ENCODE measurements around the gene PDZD2.
"Not testable (repeated sequence)": the region's sequence is repeated elsewhere in the genome, so short reads cannot be mapped to it uniquely, and the experiment has no call there.

The PDZD2 gene

GRCh38 chr5:32108167-32108566, 469.2 kb downstream of the PDZD2 start:
- no peak overlapping the region for H3K4me3 ChIP-seq (ENCODE audit: low read length)
- DNase-seq (ENCODE audit: low read depth) = no peak
- TF ChIP-seq, protein P1, sequence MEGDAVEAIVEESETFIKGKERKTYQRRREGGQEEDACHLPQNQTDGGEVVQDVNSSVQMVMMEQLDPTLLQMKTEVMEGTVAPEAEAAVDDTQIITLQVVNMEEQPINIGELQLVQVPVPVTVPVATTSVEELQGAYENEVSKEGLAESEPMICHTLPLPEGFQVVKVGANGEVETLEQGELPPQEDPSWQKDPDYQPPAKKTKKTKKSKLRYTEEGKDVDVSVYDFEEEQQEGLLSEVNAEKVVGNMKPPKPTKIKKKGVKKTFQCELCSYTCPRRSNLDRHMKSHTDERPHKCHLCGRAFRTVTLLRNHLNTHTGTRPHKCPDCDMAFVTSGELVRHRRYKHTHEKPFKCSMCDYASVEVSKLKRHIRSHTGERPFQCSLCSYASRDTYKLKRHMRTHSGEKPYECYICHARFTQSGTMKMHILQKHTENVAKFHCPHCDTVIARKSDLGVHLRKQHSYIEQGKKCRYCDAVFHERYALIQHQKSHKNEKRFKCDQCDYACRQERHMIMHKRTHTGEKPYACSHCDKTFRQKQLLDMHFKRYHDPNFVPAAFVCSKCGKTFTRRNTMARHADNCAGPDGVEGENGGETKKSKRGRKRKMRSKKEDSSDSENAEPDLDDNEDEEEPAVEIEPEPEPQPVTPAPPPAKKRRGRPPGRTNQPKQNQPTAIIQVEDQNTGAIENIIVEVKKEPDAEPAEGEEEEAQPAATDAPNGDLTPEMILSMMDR (IDR thresholded peaks at IDR 0.05; ENCODE audit: insufficient read depth, low read depth, low read length, missing control alignments) = no peak

GRCh38 chr5:32109236-32109635, 470.3 kb downstream of the PDZD2 start:
- TF ChIP-seq, protein P1 (IDR thresholded peaks at IDR 0.05; ENCODE audit: insufficient read depth, low read depth, low read length, missing control alignments) = no peak
- DNase-seq (ENCODE audit: low read depth) = peak; percentile 77
- H3K4me3 ChIP-seq (ENCODE audit: low read length) = no peak overlapping the region

DNA sequence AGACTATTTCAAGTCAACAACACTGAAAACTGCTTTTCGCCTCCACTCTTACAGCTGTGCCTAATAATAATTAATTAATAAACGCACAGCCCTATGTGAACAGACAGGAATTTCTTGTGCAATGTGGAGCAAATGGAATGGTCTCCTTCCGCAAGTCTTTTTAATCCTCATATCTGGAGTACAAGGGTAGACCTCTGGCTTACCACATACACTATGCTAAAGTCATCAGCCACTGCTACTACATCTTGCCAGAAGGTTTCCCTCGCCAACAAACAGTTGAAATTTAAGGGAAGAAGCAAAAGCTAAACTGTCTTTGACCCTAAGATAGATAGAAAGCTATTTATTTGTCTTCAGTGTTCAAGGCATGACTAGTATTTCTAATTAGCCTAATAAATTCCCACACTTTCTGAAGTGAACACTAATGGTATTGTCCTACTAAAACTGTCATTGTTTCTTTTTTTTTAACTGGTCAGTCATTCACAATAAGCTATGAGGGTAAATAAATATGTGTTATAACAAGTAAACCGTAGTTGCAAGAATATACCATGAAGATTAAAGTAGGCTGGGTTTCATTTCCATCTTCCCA, 471.3 kb downstream of the PDZD2 start:
- DNase-seq (ENCODE audit: low read depth) = no peak
- no peak overlapping the region for H3K4me3 ChIP-seq (ENCODE audit: low read length)
- TF ChIP-seq, protein P1 (IDR thresholded peaks at IDR 0.05; ENCODE audit: insufficient read depth, low read depth, low read length, missing control alignments) = no peak

- TF ChIP-seq, protein P1 (IDR thresholded peaks at IDR 0.05; ENCODE audit: insufficient read depth, low read depth, low read length, missing control alignments) = no peak
Measured at GRCh38 chr5:32115985-32116384, 477.1 kb downstream of the PDZD2 start.

DNA sequence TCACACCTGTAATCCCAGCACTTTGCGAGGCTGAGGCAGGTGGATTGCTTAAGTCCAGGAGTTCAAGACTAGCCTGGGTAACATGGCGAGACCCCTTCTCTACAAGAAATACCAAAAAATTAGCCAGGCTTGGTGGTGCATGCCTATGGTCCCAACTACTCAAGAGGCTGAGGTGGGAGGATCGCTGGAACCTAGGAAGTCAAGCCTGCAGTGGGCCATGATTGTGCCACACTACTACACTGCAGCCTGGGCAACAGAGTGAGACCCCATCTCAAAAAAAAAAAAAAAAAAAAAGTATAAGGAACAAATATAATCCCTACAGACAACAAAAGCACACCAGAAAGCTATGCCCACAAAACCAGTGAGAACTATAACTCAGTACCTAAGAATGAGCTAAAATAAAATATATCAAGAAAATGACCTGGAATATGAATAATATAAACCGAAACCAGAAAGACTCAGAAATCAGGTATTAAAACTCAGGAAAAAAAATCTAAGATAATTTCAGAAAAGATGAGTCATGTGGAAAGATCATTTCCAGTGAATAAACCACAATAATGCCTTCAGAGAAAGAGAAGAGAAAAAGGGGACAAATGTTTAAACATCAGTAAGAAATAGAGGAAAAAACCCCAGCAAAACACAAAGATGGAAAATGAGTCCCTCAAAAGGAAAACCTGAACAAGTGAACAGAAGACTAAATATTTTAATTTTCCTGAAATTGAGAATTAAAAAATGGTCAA, 477.8 kb downstream of the PDZD2 start:
- DNase-seq (ENCODE audit: low read depth) = no peak
- TF ChIP-seq, protein P1 (IDR thresholded peaks at IDR 0.05; ENCODE audit: insufficient read depth, low read depth, low read length, missing control alignments) = no peak
- no peak overlapping the region for H3K4me3 ChIP-seq (ENCODE audit: low read length)

More at GRCh38 chr5:32115985-32116384, 477.1 kb downstream of the PDZD2 start:
- no peak for DNase-seq (ENCODE audit: low read depth)
- no peak overlapping the region for H3K4me3 ChIP-seq (ENCODE audit: low read length)

- H3K4me3 ChIP-seq (ENCODE audit: low read length); DNase-seq (ENCODE audit: low read depth): not testable (repeated sequence)
Measured at GRCh38 chr5:32118922-32119321, 480.0 kb downstream of the PDZD2 start.

DNA sequence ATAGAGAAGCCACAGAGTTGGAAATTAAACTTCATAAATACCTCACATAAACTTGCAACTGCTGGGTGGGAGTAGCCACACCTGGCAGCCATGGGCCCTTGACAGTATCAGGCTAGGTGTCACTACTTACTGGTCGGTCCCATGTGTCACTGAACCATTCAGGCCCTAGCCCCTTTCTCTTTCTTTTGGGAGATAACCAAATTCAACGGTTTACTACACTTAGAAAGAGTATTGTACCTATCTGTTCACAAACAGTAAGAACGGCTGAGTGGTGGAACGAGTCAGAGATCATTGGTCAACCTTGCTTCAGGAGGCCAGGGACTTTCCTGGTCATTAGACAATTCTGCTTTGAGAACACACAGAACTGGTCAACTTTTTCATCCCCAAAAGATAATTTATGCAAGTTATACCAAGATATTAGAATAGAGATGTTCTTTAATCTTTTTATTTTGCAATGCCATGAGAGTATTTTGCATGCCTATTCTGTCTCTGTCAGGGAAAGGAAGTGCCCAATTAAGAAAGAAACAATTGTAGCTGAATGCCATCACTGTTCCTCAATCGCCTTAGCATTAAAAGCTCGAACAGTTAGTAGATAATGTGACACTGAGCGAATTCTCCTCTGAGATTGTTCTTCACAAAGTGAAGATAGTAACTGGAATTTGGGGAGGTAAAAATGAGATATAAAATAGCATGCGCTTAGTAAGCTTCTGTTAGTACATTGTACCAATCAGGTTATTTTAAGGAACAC, 484.3 kb downstream of the PDZD2 start:
- H3K4me3 ChIP-seq (ENCODE audit: low read length) = no peak overlapping the region
- no peak for DNase-seq (ENCODE audit: low read depth)
- TF ChIP-seq, protein P1 (IDR thresholded peaks at IDR 0.05; ENCODE audit: insufficient read depth, low read depth, low read length, missing control alignments) = no peak

All from epithelial cell of esophagus (primary cell).